Skeletal muscle satellite cell (primary cell): ENCODE measurements around the gene OXSR1.
"Not testable (repeated sequence)": the region's sequence is repeated elsewhere in the genome, so short reads cannot be mapped to it uniquely, and the experiment has no call there.

Experiments used
- H3K27me3 ChIP-seq: 2 replicates; pipeline ENCODE4 v1.7.0; 2013; ENCODE audit warnings: low read length; ENCODE audit not compliant: control insufficient read depth, insufficient read depth
- H3K36me3 ChIP-seq: 2 replicates; pipeline ENCODE4 v1.7.0; 2013; ENCODE audit warnings: mild to moderate bottlenecking, control low read depth, low read length; ENCODE audit not compliant: insufficient read depth
- H3K4me1 ChIP-seq: 2 replicates; pipeline ENCODE4 v1.7.0; 2013; ENCODE audit warnings: low read length; ENCODE audit not compliant: control insufficient read depth, insufficient read depth
- H3K4me2 ChIP-seq: 2 replicates; pipeline ENCODE4 v1.7.0; 2013; ENCODE audit warnings: mild to moderate bottlenecking, low read length
- H3K4me3 ChIP-seq: 2 replicates; pipeline ENCODE4 v1.7.0; 2013; ENCODE audit warnings: low read length
- H3K9ac ChIP-seq: 2 replicates; pipeline ENCODE4 v1.7.0; 2013; ENCODE audit warnings: mild to moderate bottlenecking, low read depth, low read length, moderate library complexity
- H3K9me3 ChIP-seq: replicated peaks from 2 replicates; pipeline ENCODE4 v1.7.0; 2013; ENCODE audit warnings: mild to moderate bottlenecking, control low read depth, low read length

OXSR1 gene

GRCh38 chr3:38186781-38187180, 21.4 kb downstream of the OXSR1 start:
- Histone ChIP-seq H3K9me3 (no peaks in the 10 kb centered on the region), H3K27me3 (no peaks in the 10 kb centered on the region), H3K4me2 (no peak overlapping the region), H3K4me1 (peaks cover 11% of the 10 kb centered on the region), H3K36me3 (peaks cover 59% of the 10 kb centered on the region), H3K4me3 (no peak overlapping the region), H3K9ac (no peak overlapping the region)

- no peaks in the 10 kb centered on the region for H3K27me3 ChIP-seq
- no peak overlapping the region for H3K4me3 ChIP-seq
- H3K4me2 ChIP-seq = no peak overlapping the region
- peaks cover 19% of the 10 kb centered on the region for H3K4me1 ChIP-seq
- peaks cover 41% of the 10 kb centered on the region for H3K36me3 ChIP-seq
- H3K9ac ChIP-seq = no peak overlapping the region
- no peaks in the 10 kb centered on the region for H3K9me3 ChIP-seq
Observed at GRCh38 chr3:38190481-38190881, 25.1 kb downstream of the OXSR1 start.

GRCh38 chr3:38202931-38203330, 37.6 kb downstream of the OXSR1 start:
- H3K4me3 ChIP-seq, H3K4me1 ChIP-seq, H3K9me3 ChIP-seq, H3K4me2 ChIP-seq, H3K27me3 ChIP-seq, H3K9ac ChIP-seq: not testable (repeated sequence)
- H3K36me3 ChIP-seq = peaks cover 45% of the 10 kb centered on the region

GRCh38 chr3:38203690-38204089, 38.4 kb downstream of the OXSR1 start:
- no peak overlapping the region for H3K4me3 ChIP-seq
- H3K9me3 ChIP-seq = no peaks in the 10 kb centered on the region
- no peak overlapping the region for H3K4me2 ChIP-seq
- no peaks in the 10 kb centered on the region for H3K27me3 ChIP-seq
- H3K36me3 ChIP-seq = peaks cover 42% of the 10 kb centered on the region
- H3K9ac ChIP-seq = no peak overlapping the region
- H3K4me1 ChIP-seq = no peaks in the 10 kb centered on the region

- no peaks in the 10 kb centered on the region for H3K9me3 ChIP-seq
- no peak overlapping the region for H3K4me3 ChIP-seq
- no peaks in the 10 kb centered on the region for H3K4me1 ChIP-seq
- peaks cover 35% of the 10 kb centered on the region for H3K36me3 ChIP-seq
- no peaks in the 10 kb centered on the region for H3K27me3 ChIP-seq
- no peak overlapping the region for H3K9ac ChIP-seq
- H3K4me2 ChIP-seq = no peak overlapping the region
Observed at GRCh38 chr3:38204599-38205471, 39.5 kb downstream of the OXSR1 start.

- no peaks in the 10 kb centered on the region for H3K27me3 ChIP-seq
- no peak overlapping the region for H3K4me3 ChIP-seq
- H3K9me3 ChIP-seq = no peaks in the 10 kb centered on the region
- H3K36me3 ChIP-seq = peaks cover 29% of the 10 kb centered on the region
- H3K4me1 ChIP-seq = no peaks in the 10 kb centered on the region
- H3K4me2 ChIP-seq = no peak overlapping the region
- no peak overlapping the region for H3K9ac ChIP-seq
Observed at GRCh38 chr3:38205472-38205805, 40.1 kb downstream of the OXSR1 start.

- Histone ChIP-seq H3K4me2 (no peak overlapping the region), H3K36me3 (peaks cover 24% of the 10 kb centered on the region), H3K9me3 (no peaks in the 10 kb centered on the region)
Observed at GRCh38 chr3:38207254-38208003, 42.1 kb downstream of the OXSR1 start.

GRCh38 chr3:38210141-38210757, 44.9 kb downstream of the OXSR1 start:
- Histone ChIP-seq H3K9me3 (no peaks in the 10 kb centered on the region), H3K9ac (no peak overlapping the region), H3K4me2 (no peak overlapping the region), H3K4me1 (peaks cover 14% of the 10 kb centered on the region), H3K36me3 (peaks cover 9% of the 10 kb centered on the region), H3K4me3 (no peak overlapping the region), H3K27me3 (no peaks in the 10 kb centered on the region)

More at GRCh38 chr3:38207254-38208003, 42.1 kb downstream of the OXSR1 start:
- H3K4me1 ChIP-seq = peaks cover 9% of the 10 kb centered on the region
- H3K27me3 ChIP-seq = no peaks in the 10 kb centered on the region
- no peak overlapping the region for H3K9ac ChIP-seq
- no peak overlapping the region for H3K4me3 ChIP-seq

GRCh38 chr3:38212141-38212540, 46.8 kb downstream of the OXSR1 start:
- H3K9me3 ChIP-seq = no peaks in the 10 kb centered on the region
- no peak overlapping the region for H3K4me3 ChIP-seq
- H3K36me3 ChIP-seq = peaks cover 18% of the 10 kb centered on the region
- no peaks in the 10 kb centered on the region for H3K27me3 ChIP-seq
- H3K9ac ChIP-seq = no peak overlapping the region
- peaks cover 20% of the 10 kb centered on the region for H3K4me1 ChIP-seq
- H3K4me2 ChIP-seq = no peak overlapping the region

- Histone ChIP-seq H3K4me3 (no peak overlapping the region), H3K9ac (no peak overlapping the region), H3K4me1 (peaks cover 20% of the 10 kb centered on the region)
Observed at GRCh38 chr3:38214560-38214959, 49.2 kb downstream of the OXSR1 start.

GRCh38 chr3:38219609-38220197, 54.4 kb downstream of the OXSR1 start:
- Histone ChIP-seq H3K4me2 (no peak overlapping the region), H3K4me1 (peaks cover 13% of the 10 kb centered on the region), H3K9ac (no peak overlapping the region), H3K4me3 (no peak overlapping the region), H3K9me3 (no peaks in the 10 kb centered on the region), H3K27me3 (no peaks in the 10 kb centered on the region), H3K36me3 (peaks cover 48% of the 10 kb centered on the region)

More at GRCh38 chr3:38214560-38214959, 49.2 kb downstream of the OXSR1 start:
- Histone ChIP-seq H3K36me3 (peaks cover 26% of the 10 kb centered on the region), H3K9me3 (no peaks in the 10 kb centered on the region), H3K4me2 (no peak overlapping the region), H3K27me3 (no peaks in the 10 kb centered on the region)
